Glutamatergic neuron (in vitro differentiated cells): Measurements from ENCODE around the gene ZNF462. TPM values are rescaled to one million over a fixed set of nuclear protein-coding genes. Genes with fewer than 3 reads are reported as not detected.
A peak's percentile ranks its signal among the peaks of the same experiment; 100 is the strongest.

Experiments used
- DNase-seq: peaks from one replicate; pipeline ENCODE4 v3.0.0; 2022
- H3K27ac Mint-ChIP-seq: one replicate; pipeline ENCODE4 v1.8.0; 2020; ENCODE audit warnings: mild to moderate bottlenecking, mixed read lengths, inconsistent platforms; ENCODE audit not compliant: unreplicated experiment
- H3K27me3 Mint-ChIP-seq: one replicate; pipeline ENCODE4 v1.8.0; 2020; ENCODE audit warnings: mild to moderate bottlenecking, moderate library complexity, mixed read lengths, inconsistent platforms; ENCODE audit not compliant: unreplicated experiment
- H3K36me3 Mint-ChIP-seq: one replicate; pipeline ENCODE4 v1.8.0; 2020; ENCODE audit warnings: mild to moderate bottlenecking, mixed read lengths, inconsistent platforms; ENCODE audit not compliant: unreplicated experiment
- H3K4me1 Mint-ChIP-seq: one replicate; pipeline ENCODE4 v1.8.0; 2020; ENCODE audit warnings: mild to moderate bottlenecking, low read depth, mixed read lengths, inconsistent platforms; ENCODE audit not compliant: unreplicated experiment
- H3K4me3 Mint-ChIP-seq: one replicate; pipeline ENCODE4 v1.8.0; 2020; ENCODE audit warnings: mild to moderate bottlenecking, mixed read lengths, inconsistent platforms; ENCODE audit not compliant: unreplicated experiment
- H3K9me3 Mint-ChIP-seq: one replicate; pipeline ENCODE4 v1.8.0; 2020; ENCODE audit warnings: mild to moderate bottlenecking, moderate library complexity, mixed read lengths, inconsistent platforms; ENCODE audit not compliant: unreplicated experiment
- CTCF ChIP-seq: fragments of 200-600 bp; sonication (generic); IDR thresholded peaks from one replicate; pipeline ENCODE4 v1.5.0; 2021; ENCODE audit not compliant: partially characterized antibody, unreplicated experiment
- total RNA-seq: library from RNA; stranded (reverse); fragmentation: NEBNext Ultra II Directional; extraction: Animal tissue kit (Norgen Biotek cat#: 25700); gene quantifications from one replicate; pipeline ENCODE4 v1.2.1, GENCODE V29; 2021; ENCODE audit not compliant: unreplicated experiment

ZNF462 gene
- total RNA-seq, 1 donor from 2014 or later = 259 TPM

GRCh38 chr9:106880081-106880480, 17.1 kb downstream of the ZNF462 start:
- Mint-ChIP-seq H3K4me1 (peaks cover 69% of the 10 kb centered on the region), H3K27ac (peak overlapping the region; percentile 98)

GRCh38 chr9:106880863-106881262, 17.9 kb downstream of the ZNF462 start:
- H3K36me3 Mint-ChIP-seq = no peaks in the 10 kb centered on the region
- no peak for DNase-seq
- peaks cover 62% of the 10 kb centered on the region for H3K4me1 Mint-ChIP-seq
- H3K4me3 Mint-ChIP-seq = peak overlapping the region; percentile 6
- TF ChIP-seq CTCF = no peak
- H3K27me3 Mint-ChIP-seq = peaks cover 8% of the 10 kb centered on the region
- H3K27ac Mint-ChIP-seq = peak overlapping the region; percentile 53
- H3K9me3 Mint-ChIP-seq = peaks cover 13% of the 10 kb centered on the region

More at GRCh38 chr9:106880081-106880480, 17.1 kb downstream of the ZNF462 start:
- no peak for TF ChIP-seq CTCF
- Mint-ChIP-seq H3K4me3 (peak overlapping the region; percentile 52), H3K27me3 (peaks cover 9% of the 10 kb centered on the region), H3K36me3 (no peaks in the 10 kb centered on the region), H3K9me3 (peaks cover 13% of the 10 kb centered on the region)
- no peak for DNase-seq

DNA sequence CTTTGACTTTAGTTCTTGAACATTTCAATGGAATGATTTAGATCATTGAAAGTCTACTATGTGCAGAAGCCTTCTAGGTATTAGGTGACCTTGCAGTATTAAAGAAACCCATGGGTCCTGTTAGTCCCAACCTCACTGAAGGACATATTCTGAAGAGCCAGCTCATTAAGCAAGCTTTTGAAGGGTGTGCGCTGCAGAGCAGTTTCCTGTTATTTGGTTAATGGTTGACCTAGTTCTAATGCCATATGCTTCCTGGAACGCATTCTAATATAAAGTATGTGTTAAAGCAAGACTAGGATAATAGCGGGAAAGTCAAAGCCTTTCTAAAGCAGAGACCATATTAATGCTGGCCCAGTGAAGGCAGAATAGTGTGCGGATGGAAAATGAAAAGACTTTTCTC, 20.1 kb downstream of the ZNF462 start:
- Mint-ChIP-seq H3K4me1 (peaks cover 59% of the 10 kb centered on the region), H3K27ac (no peak overlapping the region)

DNA sequence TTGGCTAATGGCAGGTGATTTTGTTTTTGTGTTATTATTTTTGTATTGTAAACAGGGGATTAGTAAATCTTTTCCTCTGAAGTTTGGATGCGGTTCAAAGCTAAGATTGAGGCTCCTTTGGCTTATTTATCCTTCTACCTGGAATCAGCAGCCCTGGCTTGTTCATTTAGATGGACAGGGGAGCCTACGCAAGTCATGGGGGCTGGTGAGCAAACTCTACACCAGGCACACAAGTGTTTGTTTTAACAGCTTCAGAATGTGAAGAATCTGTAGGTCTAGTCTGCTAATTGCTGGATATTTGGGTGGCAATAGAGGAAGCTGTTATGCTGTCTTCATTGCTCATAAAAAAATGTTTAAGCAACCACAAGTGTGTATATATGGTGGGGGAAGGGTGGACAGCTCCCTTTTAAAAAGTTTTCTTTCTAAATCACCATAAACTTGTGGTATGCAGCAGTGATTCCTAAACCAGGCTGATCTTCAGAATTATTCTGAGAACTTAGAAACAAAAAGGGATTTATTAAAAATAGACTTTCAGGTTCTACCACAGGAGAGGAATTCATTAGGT, 20.7 kb downstream of the ZNF462 start:
- Mint-ChIP-seq H3K4me3 (no peak overlapping the region), H3K36me3 (no peaks in the 10 kb centered on the region), H3K27me3 (peaks cover 4% of the 10 kb centered on the region), H3K9me3 (peaks cover 5% of the 10 kb centered on the region), H3K4me1 (peaks cover 55% of the 10 kb centered on the region), H3K27ac (peak overlapping the region; percentile 43)
- no peak for DNase-seq
- no peak for TF ChIP-seq CTCF

More for the DNA sequence above, 20.1 kb downstream of the ZNF462 start:
- Mint-ChIP-seq H3K36me3 (no peaks in the 10 kb centered on the region), H3K4me3 (no peak overlapping the region), H3K9me3 (peaks cover 12% of the 10 kb centered on the region), H3K27me3 (peaks cover 8% of the 10 kb centered on the region)
- TF ChIP-seq CTCF = no peak
- no peak for DNase-seq

DNA sequence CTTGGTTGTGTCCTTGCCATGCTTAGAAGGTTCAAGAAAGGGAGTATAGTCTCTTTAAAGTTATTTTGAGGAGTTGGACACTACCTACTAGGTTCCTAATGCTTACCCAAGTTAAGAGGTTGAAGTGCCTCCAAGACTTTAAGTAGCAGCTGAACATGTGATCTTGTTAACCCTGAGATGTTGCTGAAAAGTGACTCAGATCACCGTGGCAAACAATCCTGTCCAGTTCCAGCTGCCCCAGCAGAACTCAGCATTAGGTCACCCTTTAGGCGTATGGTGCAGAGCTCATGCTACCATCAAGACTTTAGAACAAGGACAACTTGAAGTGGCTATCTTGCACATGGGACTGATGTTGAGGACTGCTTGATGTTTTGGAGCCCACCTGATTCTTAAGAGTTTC, 22.5 kb downstream of the ZNF462 start:
- no peak for TF ChIP-seq CTCF
- Mint-ChIP-seq H3K4me3 (no peak overlapping the region), H3K27me3 (peaks cover 2% of the 10 kb centered on the region), H3K4me1 (peaks cover 55% of the 10 kb centered on the region), H3K27ac (no peak overlapping the region), H3K9me3 (peaks cover under 1% of the 10 kb centered on the region), H3K36me3 (no peaks in the 10 kb centered on the region)
- DNase-seq = no peak
